Peyer's patch (tissue), 4 donors: Measurements from ENCODE around the gene CASKIN2.
A peak's percentile ranks its signal among the peaks of the same experiment; 100 is the strongest.

Experiments used
- CTCF ChIP-seq, 6 experiments: fragments of 450-650 bp in 4 of 6; fragments of 200-600 bp in 2 of 6; sonication (generic) in 1 of 6; IDR thresholded peaks; one replicate each; pipeline ENCODE4 v1.5.1; 2017 to 2019; ENCODE audit warnings: antibody characterized with exemption in 6 of 6, mild to moderate bottlenecking in 3 of 6, moderate library complexity in 1 of 6
- POLR2A ChIP-seq, 2 donors: fragments of 450-650 bp; IDR thresholded peaks; one replicate each; pipeline ENCODE4 v1.5.1; 2017; ENCODE audit warnings: antibody characterized with exemption in 2 of 2, mild to moderate bottlenecking in 2 of 2, moderate library complexity in 2 of 2

- TF ChIP-seq CTCF (IDR thresholded peaks at IDR 0.05): no peak
- TF ChIP-seq POLR2A (IDR thresholded peaks at IDR 0.05): peak in 1 of 2 donors; percentile 11
Observed at GRCh38 chr17:75518201-75518600, 2.9 kb upstream of the CASKIN2 start.
